Spleen (tissue), 7 donors: ENCODE data around the gene C14orf180.

ENCODE experiments used
- CTCF ChIP-seq, 11 experiments: fragments of 200-600 bp in 7 of 11; fragments of 450-650 bp in 4 of 11; sonication (generic) in 4 of 11; IDR thresholded peaks in 8 of 11; conservative IDR thresholded peaks in 3 of 11; 1 replicate in 7 of 11; 2 replicates in 4 of 11; pipeline versions ENCODE4 v1.4.0 to v1.8.0; 2016 to 2021; ENCODE audit warnings: antibody characterized with exemption in 11 of 11, inconsistent platforms in 4 of 11, mild to moderate bottlenecking in 1 of 11
- POLR2A ChIP-seq, 3 donors: fragments of 450-650 bp; IDR thresholded peaks; one replicate each; pipeline ENCODE4 v1.5.1; 2017; ENCODE audit warnings: antibody characterized with exemption in 3 of 3, mild to moderate bottlenecking in 1 of 3
- POLR2AphosphoS5 ChIP-seq, 3 donors: sonication (generic); formaldehyde crosslinking; IDR thresholded peaks; one replicate each; pipeline ENCODE4 v1.5.1; 2017; ENCODE audit warnings: antibody characterized with exemption in 3 of 3
- donor health status: DM: no; HTN: no; CAD: no; lungs with moderate emphysema.
- donor health status: DM: no; HTN: no; CAD: no.
- donor health status: DM: no; HTN: no; CAD: no.

DNA sequence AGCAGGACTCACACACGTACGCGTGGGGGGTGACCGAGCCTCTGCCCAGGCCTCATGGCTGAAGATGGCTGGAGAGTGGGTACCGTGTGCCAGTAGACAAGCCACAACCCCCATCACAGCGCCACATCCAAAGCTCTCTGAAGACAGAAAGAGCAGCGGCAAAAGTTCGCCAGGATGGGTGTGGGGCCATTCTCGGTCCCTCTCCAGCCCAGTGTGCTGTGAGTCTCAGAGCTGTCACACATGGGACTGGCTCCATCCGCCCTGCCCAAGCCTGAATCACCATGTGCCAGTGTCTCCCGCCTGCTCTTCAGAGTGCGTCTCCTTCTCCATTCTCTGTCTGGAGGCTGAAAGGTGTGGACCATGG lies 19.3 kb downstream of the C14orf180 start:
- TF ChIP-seq CTCF (IDR thresholded peaks at IDR 0.05 in 8 of 11, conservative IDR thresholded peaks at IDR 0.05 in 3 of 11): no peak
- no peak for TF ChIP-seq POLR2A (IDR thresholded peaks at IDR 0.05)
- TF ChIP-seq POLR2AphosphoS5 (IDR thresholded peaks at IDR 0.05): no peak
